Measurements from ENCODE around the gene GATAD2A.
A peak's percentile ranks its signal among the peaks of the same experiment; 100 is the strongest.

GATAD2A gene

DNA sequence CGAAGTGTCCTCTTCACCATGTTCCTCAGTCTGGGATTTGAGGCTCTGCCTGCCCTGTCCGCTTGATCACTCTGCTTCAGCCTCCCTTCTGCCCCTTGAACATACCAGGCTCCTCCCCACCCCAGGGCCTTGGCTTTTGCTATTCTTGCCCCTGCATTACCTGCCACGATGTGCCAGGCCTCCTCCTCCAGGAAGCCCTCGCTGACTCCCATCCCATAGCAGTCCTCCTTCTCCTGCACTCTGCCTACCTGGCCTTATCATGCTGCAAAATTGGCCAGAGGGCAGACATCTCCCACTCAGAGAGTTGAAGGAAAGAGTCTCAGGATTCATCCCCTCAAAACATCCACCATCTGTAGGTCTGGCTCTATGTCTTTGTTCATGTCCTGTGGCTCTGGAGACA lies 125.4 kb downstream of the GATAD2A start:
- no peak overlapping the region for H3K4me3 ChIP-seq (ENCODE audit: low read depth, low read length)
- in situ Hi-C loops (cut with HindIII; ENCODE audit: low sequenced_read_pairs), result no loop called here
- DNase-seq (ENCODE audit: low read depth, low spot score), result no peak
- no peak for TF ChIP-seq CTCF (IDR thresholded peaks at IDR 0.05; ENCODE audit: low read depth, low read length)

- in situ Hi-C loops (cut with HindIII; ENCODE audit: low sequenced_read_pairs), result no loop called here
- no peak overlapping the region for H3K4me3 ChIP-seq (ENCODE audit: low read depth, low read length)
- DNase-seq (ENCODE audit: low read depth, low spot score), result peak; percentile 46
- peak; percentile 98 for TF ChIP-seq CTCF (IDR thresholded peaks at IDR 0.05; ENCODE audit: low read depth, low read length)
These were observed 126.7 kb downstream of the GATAD2A start for GRCh38 chr19:19531951-19532805.

- no peak overlapping the region for H3K4me3 ChIP-seq (ENCODE audit: low read depth, low read length)
- no peak for DNase-seq (ENCODE audit: low read depth, low spot score)
- TF ChIP-seq CTCF (IDR thresholded peaks at IDR 0.05; ENCODE audit: low read depth, low read length), result no peak
- in situ Hi-C loops (cut with HindIII; ENCODE audit: low sequenced_read_pairs), result no loop called here
These were observed 127.6 kb downstream of the GATAD2A start for GRCh38 chr19:19532806-19533701.

GRCh38 chr19:19533841-19534240 lies 128.4 kb downstream of the GATAD2A start:
- H3K4me3 ChIP-seq (ENCODE audit: low read depth, low read length), result no peak overlapping the region
- DNase-seq (ENCODE audit: low read depth, low spot score), result no peak
- TF ChIP-seq CTCF (IDR thresholded peaks at IDR 0.05; ENCODE audit: low read depth, low read length), result no peak
- in situ Hi-C loops (cut with HindIII; ENCODE audit: low sequenced_read_pairs), result no loop called here

DNA sequence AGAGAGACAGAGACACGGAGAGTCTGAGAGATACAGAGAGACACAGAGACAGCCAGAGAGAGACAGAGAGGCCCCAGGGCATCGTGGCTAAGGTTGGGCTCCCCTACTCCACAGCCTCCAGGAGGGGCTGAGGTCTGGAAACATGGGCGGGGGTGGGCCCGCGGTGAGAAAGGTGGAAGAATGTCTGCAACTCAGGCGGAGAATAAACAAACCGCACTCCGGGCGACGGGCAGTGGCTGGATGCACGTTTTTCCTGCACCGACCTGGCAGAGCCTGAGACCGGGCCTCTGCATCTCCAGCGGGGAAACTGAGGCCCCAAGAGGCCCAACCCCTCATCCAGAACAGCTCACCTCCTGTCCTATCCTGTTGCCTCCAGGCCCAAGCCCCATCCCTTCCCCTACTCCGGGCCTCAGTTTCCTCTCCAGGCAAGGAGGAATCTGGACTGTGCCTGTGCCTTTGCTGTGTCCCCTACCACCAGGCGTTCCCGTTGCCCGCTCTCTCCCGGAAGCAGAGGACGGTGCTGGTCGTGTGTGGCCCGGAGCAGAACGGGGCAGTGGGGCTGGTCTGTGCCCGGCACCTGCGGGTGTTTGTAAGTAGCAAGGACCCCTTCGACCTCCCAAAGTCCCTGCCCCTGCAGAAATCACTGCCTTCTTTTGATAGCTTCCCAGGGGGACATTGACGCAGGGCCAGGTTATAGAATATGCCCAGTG lies 129.2 kb downstream of the GATAD2A start:
- TF ChIP-seq CTCF (IDR thresholded peaks at IDR 0.05; ENCODE audit: low read depth, low read length), result no peak
- H3K4me3 ChIP-seq (ENCODE audit: low read depth, low read length), result no peak overlapping the region
- in situ Hi-C loops (cut with HindIII; ENCODE audit: low sequenced_read_pairs), result no loop called here
- DNase-seq (ENCODE audit: low read depth, low spot score), result no peak
